Activated CD8-positive, alpha-beta memory T cell treated with anti-CD3 and anti-CD28 coated beads, Interleukin-2, amount 10 ng/mL, durations not matched to agents 7 days and 5 days (primary cell): ENCODE data around the gene KCNQ2. TPM values are rescaled to one million over a fixed set of nuclear protein-coding genes. Genes with fewer than 3 reads are reported as not detected.
A peak's percentile ranks its signal among the peaks of the same experiment; 100 is the strongest.

Source experiments
- ATAC-seq: fragments of 150-1000 bp; cut with Tn5 transposase; one replicate; pipeline ENCODE4 v1.10.0; 2021; ENCODE audit warnings: moderate library complexity
- CTCF ChIA-PET: fragments of 350-600 bp; sonication (Branson Sonifier 250); formaldehyde crosslinking; loops from one replicate; lab custom pipeline; 2021; ENCODE audit warnings: antibody characterized with exemption; lab: Charles Lee
- DNase-seq: peaks from one replicate; pipeline ENCODE4 v3.0.0-alpha.2; 2020
- H3K27ac Mint-ChIP-seq: one replicate; pipeline ENCODE4 v1.8.0; 2021; ENCODE audit warnings: mild to moderate bottlenecking, mixed read lengths
- H3K27me3 Mint-ChIP-seq: one replicate; pipeline ENCODE4 v1.8.0; 2021; ENCODE audit warnings: mixed read lengths
- H3K36me3 Mint-ChIP-seq: one replicate; pipeline ENCODE4 v1.8.0; 2021; ENCODE audit warnings: mild to moderate bottlenecking, mixed read lengths
- H3K4me1 Mint-ChIP-seq: one replicate; pipeline ENCODE4 v1.8.0; 2021; ENCODE audit warnings: mixed read lengths
- H3K4me3 Mint-ChIP-seq: one replicate; pipeline ENCODE4 v1.8.0; 2021; ENCODE audit warnings: mild to moderate bottlenecking, moderate library complexity, mixed read lengths
- H3K9me3 Mint-ChIP-seq: one replicate; pipeline ENCODE4 v1.8.0; 2022; ENCODE audit warnings: low read depth, mixed read lengths
- total RNA-seq, 2 experiments: library from RNA; stranded (reverse); gene quantifications; one replicate each; pipeline ENCODE4 v1.2.3, GENCODE V29; 2021

KCNQ2 gene
- total RNA-seq, 2 experiments from 2014 or later: 0.05 TPM; not detected in 1

- H3K27me3 Mint-ChIP-seq: peaks cover 23% of the 10 kb centered on the region
- no peaks in the 10 kb centered on the region for H3K4me1 Mint-ChIP-seq
- CTCF ChIA-PET: no interaction called here
- no peaks in the 10 kb centered on the region for H3K36me3 Mint-ChIP-seq
- ATAC-seq (no peak), DNase-seq (no peak)
- no peaks in the 10 kb centered on the region for H3K9me3 Mint-ChIP-seq
- H3K27ac Mint-ChIP-seq: no peak overlapping the region
- no peak overlapping the region for H3K4me3 Mint-ChIP-seq
Observed at GRCh38 chr20:63456429-63457284, 15.8 kb downstream of the KCNQ2 start.

GRCh38 chr20:63455568-63455859 lies 16.9 kb downstream of the KCNQ2 start:
- no peak for ATAC-seq
- no peaks in the 10 kb centered on the region for H3K9me3 Mint-ChIP-seq
- H3K27me3 Mint-ChIP-seq: peaks cover 23% of the 10 kb centered on the region
- H3K4me1 Mint-ChIP-seq: no peaks in the 10 kb centered on the region
- no peaks in the 10 kb centered on the region for H3K36me3 Mint-ChIP-seq
- DNase-seq: no peak
- no peak overlapping the region for H3K4me3 Mint-ChIP-seq
- no peak overlapping the region for H3K27ac Mint-ChIP-seq
- CTCF ChIA-PET: no interaction called here

GRCh38 chr20:63454731-63455567 lies 17.5 kb downstream of the KCNQ2 start:
- no peaks in the 10 kb centered on the region for H3K9me3 Mint-ChIP-seq
- no peaks in the 10 kb centered on the region for H3K4me1 Mint-ChIP-seq
- CTCF ChIA-PET: no interaction called here
- DNase-seq (no peak), ATAC-seq (no peak)
- H3K27me3 Mint-ChIP-seq: peaks cover 23% of the 10 kb centered on the region
- no peak overlapping the region for H3K27ac Mint-ChIP-seq
- no peaks in the 10 kb centered on the region for H3K36me3 Mint-ChIP-seq
- no peak overlapping the region for H3K4me3 Mint-ChIP-seq

- peak; percentile 37 for ATAC-seq
- no peak for DNase-seq
- H3K4me1 Mint-ChIP-seq: no peaks in the 10 kb centered on the region
- peaks cover 23% of the 10 kb centered on the region for H3K27me3 Mint-ChIP-seq
- CTCF ChIA-PET: interaction anchor here (1.1 kb wide), 1 partner anchor 12 kb away, joined by 3 read pairs; no protein-coding TSS in a partner anchor
- no peaks in the 10 kb centered on the region for H3K9me3 Mint-ChIP-seq
- no peak overlapping the region for H3K27ac Mint-ChIP-seq
- no peak overlapping the region for H3K4me3 Mint-ChIP-seq
- no peaks in the 10 kb centered on the region for H3K36me3 Mint-ChIP-seq
Observed at GRCh38 chr20:63452821-63453523, 19.5 kb downstream of the KCNQ2 start.

- Mint-ChIP-seq H3K36me3 (no peaks in the 10 kb centered on the region), H3K27ac (no peak overlapping the region), H3K9me3 (no peaks in the 10 kb centered on the region), H3K4me3 (no peak overlapping the region), H3K27me3 (peaks cover 26% of the 10 kb centered on the region), H3K4me1 (no peaks in the 10 kb centered on the region)
- no peak for DNase-seq
- CTCF ChIA-PET: interaction anchor here (1.1 kb wide), 1 partner anchor 12 kb away, joined by 3 read pairs; no protein-coding TSS in a partner anchor
- no peak for ATAC-seq
Observed at GRCh38 chr20:63452341-63452740, 20.1 kb downstream of the KCNQ2 start.

GRCh38 chr20:63451821-63452220 lies 20.6 kb downstream of the KCNQ2 start:
- Mint-ChIP-seq H3K4me3 (no peak overlapping the region), H3K4me1 (no peaks in the 10 kb centered on the region), H3K36me3 (no peaks in the 10 kb centered on the region), H3K27me3 (peaks cover 28% of the 10 kb centered on the region), H3K27ac (no peak overlapping the region), H3K9me3 (no peaks in the 10 kb centered on the region)
- DNase-seq (no peak), ATAC-seq (no peak)
- CTCF ChIA-PET: no interaction called here

- CTCF ChIA-PET: no interaction called here
- ATAC-seq: no peak
- no peak overlapping the region for H3K4me3 Mint-ChIP-seq
- peaks cover 28% of the 10 kb centered on the region for H3K27me3 Mint-ChIP-seq
- no peaks in the 10 kb centered on the region for H3K9me3 Mint-ChIP-seq
- no peak for DNase-seq
- no peaks in the 10 kb centered on the region for H3K4me1 Mint-ChIP-seq
- H3K27ac Mint-ChIP-seq: no peak overlapping the region
- no peaks in the 10 kb centered on the region for H3K36me3 Mint-ChIP-seq
Observed at GRCh38 chr20:63449796-63450730, 22.4 kb downstream of the KCNQ2 start.

GRCh38 chr20:63449025-63449424 lies 23.4 kb downstream of the KCNQ2 start:
- DNase-seq (no peak), ATAC-seq (no peak)
- Mint-ChIP-seq H3K27ac (no peak overlapping the region), H3K4me1 (no peaks in the 10 kb centered on the region), H3K27me3 (peaks cover 19% of the 10 kb centered on the region), H3K9me3 (no peaks in the 10 kb centered on the region), H3K4me3 (no peak overlapping the region), H3K36me3 (no peaks in the 10 kb centered on the region)
- CTCF ChIA-PET: no interaction called here

GRCh38 chr20:63448031-63448430 lies 24.4 kb downstream of the KCNQ2 start:
- Mint-ChIP-seq H3K4me1 (no peaks in the 10 kb centered on the region), H3K27ac (no peak overlapping the region), H3K9me3 (peaks cover 3% of the 10 kb centered on the region), H3K4me3 (no peak overlapping the region), H3K27me3 (peaks cover 11% of the 10 kb centered on the region), H3K36me3 (no peaks in the 10 kb centered on the region)
- DNase-seq (no peak), ATAC-seq (no peak)
- CTCF ChIA-PET: no interaction called here

DNA sequence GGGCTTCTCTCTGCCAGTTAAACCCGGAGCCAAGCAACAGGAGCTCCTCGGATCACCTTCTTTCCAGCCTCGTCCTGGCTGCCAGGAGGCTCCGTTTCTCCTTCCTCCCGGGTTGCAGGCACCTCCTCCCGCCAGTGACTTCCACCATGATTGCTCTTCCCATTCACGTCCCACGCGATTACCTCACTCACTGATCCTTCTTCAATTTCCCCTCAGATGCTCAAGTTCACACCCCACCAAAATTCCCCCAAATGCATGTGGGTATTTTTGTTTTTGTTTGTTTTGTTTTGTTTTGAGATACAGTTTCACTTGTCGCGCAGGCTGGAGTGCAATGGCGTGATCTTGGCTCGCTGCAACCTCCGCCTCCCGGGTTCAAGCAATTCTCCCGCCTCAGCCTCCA lies 25.1 kb downstream of the KCNQ2 start:
- Mint-ChIP-seq H3K27ac (no peak overlapping the region), H3K36me3 (peaks cover 2% of the 10 kb centered on the region), H3K9me3 (peaks cover 9% of the 10 kb centered on the region), H3K27me3 (peaks cover 10% of the 10 kb centered on the region), H3K4me3 (no peak overlapping the region), H3K4me1 (peaks cover under 1% of the 10 kb centered on the region)
- DNase-seq: no peak
- ATAC-seq: no peak
- CTCF ChIA-PET: no interaction called here

DNA sequence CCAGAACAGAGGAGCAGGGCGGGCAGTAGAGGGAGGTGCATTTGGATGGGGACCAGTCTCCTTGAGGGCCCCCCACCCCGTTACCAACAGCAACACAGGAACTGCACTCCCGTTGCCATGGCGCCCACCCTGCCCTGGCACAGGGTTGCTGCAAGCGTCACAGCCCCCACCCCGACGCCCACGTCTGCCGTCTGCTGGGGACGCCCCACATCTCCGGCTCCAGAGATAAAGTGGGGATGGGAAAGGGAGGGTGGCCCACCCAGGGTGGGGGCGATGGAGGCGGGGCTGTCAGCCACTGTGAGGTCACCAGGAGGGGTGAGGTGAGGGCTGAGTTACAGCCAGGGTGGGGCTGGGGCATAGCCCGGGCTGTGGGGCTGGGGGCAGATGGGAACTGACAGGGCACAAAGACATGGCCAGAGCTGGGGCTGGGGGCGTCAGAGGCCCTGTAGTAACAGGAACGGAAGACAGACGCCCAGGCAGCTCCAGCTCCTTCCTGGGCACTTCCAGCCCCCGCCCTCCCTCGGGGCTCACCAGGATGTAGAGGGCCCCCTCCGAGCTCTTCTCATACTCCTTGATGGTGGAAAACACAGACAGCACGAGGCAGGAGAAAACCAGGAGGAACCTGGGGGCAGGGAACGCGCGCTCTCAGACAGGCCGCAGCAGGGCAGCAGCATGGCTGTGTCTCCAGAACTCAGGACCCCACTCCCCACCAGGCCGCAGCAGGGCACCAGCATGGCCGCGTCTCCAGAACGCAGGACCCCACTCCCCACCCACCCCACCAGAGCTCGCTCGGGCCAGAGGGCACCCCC lies 26.0 kb downstream of the KCNQ2 start:
- Mint-ChIP-seq H3K27ac (no peak overlapping the region), H3K36me3 (peaks cover 2% of the 10 kb centered on the region), H3K4me3 (no peak overlapping the region), H3K9me3 (peaks cover 9% of the 10 kb centered on the region), H3K27me3 (peaks cover 7% of the 10 kb centered on the region), H3K4me1 (peaks cover 9% of the 10 kb centered on the region)
- DNase-seq (no peak), ATAC-seq (no peak)
- CTCF ChIA-PET: no interaction called here
